ENCODE results near the gene ZBTB3. TPM values are rescaled to one million over a fixed set of nuclear protein-coding genes. Genes with fewer than 3 reads are reported as not detected.
A peak's percentile ranks its signal among the peaks of the same experiment; 100 is the strongest.

The ZBTB3 gene
- total RNA-seq, 3 donors from 2014 or later (not counting 1 experiment from before 2014, with no cell fraction given) = 5.4 to 9.6 (median 8.8) TPM

DNA sequence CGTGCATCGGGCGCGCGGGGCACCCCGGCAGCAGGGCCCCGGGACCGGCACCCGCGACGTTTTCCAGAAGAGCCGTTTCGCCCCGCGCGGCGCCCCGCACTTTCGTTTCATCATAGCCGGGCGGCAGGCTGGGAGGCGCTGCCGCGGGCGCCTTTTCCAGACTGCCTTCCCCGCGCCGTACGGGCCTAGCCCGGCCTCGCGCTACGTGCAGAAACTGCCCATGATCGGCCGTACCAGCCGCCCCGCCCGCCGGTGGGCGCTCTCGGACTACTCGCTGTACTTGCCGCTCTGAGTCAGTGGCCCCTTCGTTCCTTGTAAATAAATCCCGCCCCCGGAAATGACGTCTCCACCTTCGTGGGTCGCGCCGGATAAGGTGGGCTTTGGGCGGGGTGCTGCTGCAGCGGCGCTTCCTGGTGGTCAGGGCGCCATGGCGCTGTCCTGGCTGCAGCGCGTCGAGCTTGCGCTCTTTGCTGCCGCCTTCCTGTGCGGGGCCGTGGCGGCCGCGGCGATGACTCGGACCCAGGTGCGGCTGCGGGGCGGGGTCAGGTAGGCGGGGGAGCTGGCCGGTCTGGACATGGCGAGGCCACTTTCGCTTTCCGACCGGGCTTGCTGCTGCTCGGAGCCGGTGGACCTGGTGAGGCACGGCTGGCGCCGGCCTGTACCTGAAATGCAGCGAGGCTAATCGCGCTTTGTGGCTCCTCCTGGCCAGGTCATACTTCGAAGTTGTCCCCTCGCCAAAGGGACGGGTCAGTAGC, 33.2 kb upstream of the ZBTB3 start, which contains the start of gene TMEM179B:
TSS of gene TMEM179B (plus strand) at position 398 of the 755 bp plus-strand sequence. CDS start at position 428, 30 bp downstream.
- no peaks in the 10 kb centered on the region for H3K27me3 Mint-ChIP-seq (ENCODE audit: low read depth in 2 of 2)
- H3K27me3 ChIP-seq (ENCODE audit: control insufficient read depth, insufficient read depth, low read length) = no peaks in the 10 kb centered on the region
- peaks cover 32 to 45% of the 10 kb centered on the region in 2 donors for H3K4me1 Mint-ChIP-seq
- peak within 1 kb of the TSS; percentile 91 for H3K27ac ChIP-seq (ENCODE audit: low read length)
- no peaks in the 10 kb centered on the region for H3K9me3 ChIP-seq (ENCODE audit: control insufficient read depth, insufficient read depth, low read length)
- intact Hi-C loops (cut with micrococcal nuclease) = loop anchor here (1.0 to 2.0 kb wide), 3 partner anchors 32 to 94 kb away; partner anchors contain the start of gene ZBTB3
- DNase-seq = peak; percentile 98 to 99
- peaks cover 14% of the 10 kb centered on the region for H3K36me3 ChIP-seq (ENCODE audit: control insufficient read depth, insufficient read depth, low read length)
- H3K36me3 Mint-ChIP-seq = no peaks in the 10 kb centered on the region
- H3K9me3 Mint-ChIP-seq = no peaks in the 10 kb centered on the region
- H3K4me3 ChIP-seq (ENCODE audit: low read length) = peak within 1 kb of the TSS; percentile 99
- peaks cover 44% of the 10 kb centered on the region for H3K4me1 ChIP-seq (ENCODE audit: control insufficient read depth, insufficient read depth, low read length)
- peak; percentile 75 to 91 (median 78) for ATAC-seq
- TF ChIP-seq, protein P1, sequence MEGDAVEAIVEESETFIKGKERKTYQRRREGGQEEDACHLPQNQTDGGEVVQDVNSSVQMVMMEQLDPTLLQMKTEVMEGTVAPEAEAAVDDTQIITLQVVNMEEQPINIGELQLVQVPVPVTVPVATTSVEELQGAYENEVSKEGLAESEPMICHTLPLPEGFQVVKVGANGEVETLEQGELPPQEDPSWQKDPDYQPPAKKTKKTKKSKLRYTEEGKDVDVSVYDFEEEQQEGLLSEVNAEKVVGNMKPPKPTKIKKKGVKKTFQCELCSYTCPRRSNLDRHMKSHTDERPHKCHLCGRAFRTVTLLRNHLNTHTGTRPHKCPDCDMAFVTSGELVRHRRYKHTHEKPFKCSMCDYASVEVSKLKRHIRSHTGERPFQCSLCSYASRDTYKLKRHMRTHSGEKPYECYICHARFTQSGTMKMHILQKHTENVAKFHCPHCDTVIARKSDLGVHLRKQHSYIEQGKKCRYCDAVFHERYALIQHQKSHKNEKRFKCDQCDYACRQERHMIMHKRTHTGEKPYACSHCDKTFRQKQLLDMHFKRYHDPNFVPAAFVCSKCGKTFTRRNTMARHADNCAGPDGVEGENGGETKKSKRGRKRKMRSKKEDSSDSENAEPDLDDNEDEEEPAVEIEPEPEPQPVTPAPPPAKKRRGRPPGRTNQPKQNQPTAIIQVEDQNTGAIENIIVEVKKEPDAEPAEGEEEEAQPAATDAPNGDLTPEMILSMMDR (IDR thresholded peaks at IDR 0.05) = peak; percentile 57
- under 1% methylated on average over 88 of the region's 88 CpGs for WGBS (ENCODE audit: insufficient coverage)
- peak within 1 kb of the TSS; percentile 94 to 96 for H3K27ac Mint-ChIP-seq
- peak within 1 kb of the TSS; percentile 94 for H3K4me3 Mint-ChIP-seq

DNA sequence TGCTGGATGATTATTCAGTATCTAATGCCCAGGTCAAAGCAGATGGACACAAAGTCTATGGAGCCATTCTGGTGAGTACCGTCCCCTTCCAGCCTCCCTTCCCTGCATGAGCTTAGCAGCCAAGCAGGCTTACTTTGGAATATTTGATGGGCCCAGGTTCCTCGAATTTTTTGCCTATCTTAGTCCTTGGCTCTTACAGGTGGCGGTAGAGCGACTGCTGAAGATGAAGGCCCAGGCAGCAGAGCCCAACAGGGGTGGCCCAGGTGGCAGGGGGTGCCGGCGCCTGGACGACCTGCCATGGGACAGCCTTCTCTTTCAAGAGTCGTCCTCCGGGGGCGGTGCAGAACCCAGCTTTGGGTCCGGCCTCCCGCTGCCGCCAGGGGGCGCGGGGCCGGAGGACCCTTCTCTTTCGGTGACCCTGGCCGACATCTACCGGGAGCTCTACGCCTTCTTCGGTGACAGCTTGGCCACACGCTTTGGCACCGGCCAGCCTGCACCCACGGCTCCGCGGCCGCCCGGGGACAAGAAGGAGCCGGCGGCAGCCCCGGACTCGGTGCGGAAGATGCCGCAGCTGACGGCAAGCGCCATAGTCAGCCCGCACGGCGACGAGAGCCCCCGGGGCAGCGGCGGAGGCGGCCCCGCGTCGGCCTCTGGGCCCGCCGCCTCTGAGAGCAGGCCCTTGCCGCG, 32.5 kb upstream of the ZBTB3 start:
- H3K4me1 Mint-ChIP-seq = peaks cover 29 to 42% of the 10 kb centered on the region in 2 donors

DNA sequence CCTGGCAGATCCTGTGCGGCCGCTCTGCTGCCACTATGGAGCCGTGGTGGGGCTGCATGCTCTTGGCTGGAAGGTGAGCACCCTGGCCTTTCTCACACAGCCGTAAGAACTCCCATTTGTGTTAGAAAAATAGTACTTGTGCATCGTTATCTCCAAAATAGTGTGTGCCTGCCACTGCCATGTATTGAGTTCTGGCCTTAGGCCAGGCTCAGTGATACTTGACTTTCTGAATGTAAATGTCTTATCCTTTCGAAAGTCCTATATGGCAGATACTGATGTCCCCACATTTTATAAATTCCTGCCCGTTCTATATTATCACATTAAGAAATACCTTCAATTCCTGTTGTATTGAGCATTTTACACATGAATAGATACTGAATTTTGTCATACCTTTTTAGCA, 28.8 kb upstream of the ZBTB3 start:
- Mint-ChIP-seq H3K36me3 (no peaks in the 10 kb centered on the region), H3K27ac (peak overlapping the region in 1 of 2 donors; percentile 34), H3K4me1 (peaks cover 8 to 14% of the 10 kb centered on the region in 2 donors), H3K27me3 (ENCODE audit: low read depth in 2 of 2) (no peaks in the 10 kb centered on the region), H3K4me3 (no peak overlapping the region), H3K9me3 (no peaks in the 10 kb centered on the region)
- Histone ChIP-seq H3K27ac (ENCODE audit: low read length) (no peak overlapping the region), H3K36me3 (ENCODE audit: control insufficient read depth, insufficient read depth, low read length) (no peaks in the 10 kb centered on the region), H3K9me3 (ENCODE audit: control insufficient read depth, insufficient read depth, low read length) (no peaks in the 10 kb centered on the region), H3K4me3 (ENCODE audit: low read length) (no peak overlapping the region), H3K4me1 (ENCODE audit: control insufficient read depth, insufficient read depth, low read length) (peaks cover 9% of the 10 kb centered on the region), H3K27me3 (ENCODE audit: control insufficient read depth, insufficient read depth, low read length) (no peaks in the 10 kb centered on the region)
- DNase-seq (no peak), ATAC-seq (no peak)
- intact Hi-C loops (cut with micrococcal nuclease) = no loop called here
- WGBS (ENCODE audit: insufficient coverage) = 96% methylated on average over 7 of the region's 7 CpGs
- TF ChIP-seq, protein P1 (IDR thresholded peaks at IDR 0.05) = no peak

More for the DNA sequence above, 32.5 kb upstream of the ZBTB3 start:
- Mint-ChIP-seq H3K36me3 (no peaks in the 10 kb centered on the region), H3K27ac (peak overlapping the region; percentile 94 to 96), H3K4me3 (peak overlapping the region; percentile 89), H3K27me3 (ENCODE audit: low read depth in 2 of 2) (no peaks in the 10 kb centered on the region), H3K9me3 (no peaks in the 10 kb centered on the region)
- 2% methylated on average over 51 of the region's 51 CpGs for WGBS (ENCODE audit: insufficient coverage)
- peak; percentile 69 to 84 (median 70) for ATAC-seq
- TF ChIP-seq, protein P1 (IDR thresholded peaks at IDR 0.05) = peak; percentile 99
- DNase-seq = peak; percentile 89 to 92
- peaks cover 39% of the 10 kb centered on the region for H3K4me1 ChIP-seq (ENCODE audit: control insufficient read depth, insufficient read depth, low read length)
- no peaks in the 10 kb centered on the region for H3K9me3 ChIP-seq (ENCODE audit: control insufficient read depth, insufficient read depth, low read length)
- H3K4me3 ChIP-seq (ENCODE audit: low read length) = peak overlapping the region; percentile 99
- intact Hi-C loops (cut with micrococcal nuclease) = loop anchor here (1.0 to 2.0 kb wide), 6 partner anchors 15 to 362 kb away; partner anchors contain the start of genes TAF6L and ZBTB3
- H3K36me3 ChIP-seq (ENCODE audit: control insufficient read depth, insufficient read depth, low read length) = peaks cover 13% of the 10 kb centered on the region
- peak overlapping the region; percentile 91 for H3K27ac ChIP-seq (ENCODE audit: low read length)
- no peaks in the 10 kb centered on the region for H3K27me3 ChIP-seq (ENCODE audit: control insufficient read depth, insufficient read depth, low read length)

All from natural killer cell (primary cell).